A549 (cell line): ENCODE results near the gene MS4A18. TPM values are rescaled to one million over a fixed set of nuclear protein-coding genes. Genes with fewer than 3 reads are reported as not detected.

Experiments used
- ATAC-seq, 2 experiments: fragments of 200-7000 bp in 1 of 2; fragments of >200 bp in 1 of 2; cut with Nextera tagmentation in 1 of 2; cut with Tn5 transposase in 1 of 2; 3 replicates each; pipeline versions ENCODE4 v1.8.0 to v1.9.1; 2018 to 2020; ENCODE audit warnings: mild to moderate bottlenecking in 1 of 2, moderate library complexity in 1 of 2
- CTCF ChIA-PET: fragments of 300-600 bp; sonication (Branson Sonifier 250); formaldehyde crosslinking; extraction: SDS; loops from one replicate; lab custom pipeline; 2021; ENCODE audit warnings: antibody characterized with exemption, inconsistent platforms; lab: Yijun Ruan, JAX
- POLR2A ChIA-PET: fragments of 350-600 bp; formaldehyde crosslinking; extraction: SDS; loops from one replicate; lab custom pipeline; 2021; ENCODE audit warnings: antibody characterized with exemption, inconsistent platforms; lab: Yijun Ruan, JAX
- DNase-seq, 2 experiments: peaks; one replicate each; pipeline versions ENCODE4 v3.0.0 to v3.0.0-alpha.2; 2011 to 2016; ENCODE audit warnings: low read depth in 1 of 2, low spot score in 1 of 2
- FAIRE-seq: peaks from 2 replicates; lab custom pipeline; 2011; peaks lifted over from hg19 to GRCh38; lab: Jason Lieb, UNC
- H3K27ac ChIP-seq, 2 experiments: fragments of >200 bp; sonication (Bioruptor Twin); formaldehyde crosslinking; 3 replicates each; pipeline ENCODE4 v1.5.1; 2016 to 2017
- H3K4me1 ChIP-seq: fragments of >200 bp; sonication (Bioruptor Twin); formaldehyde crosslinking; 3 replicates; pipeline ENCODE4 v1.6.1; 2016
- H3K4me2 ChIP-seq: fragments of >200 bp; sonication (Bioruptor Twin); formaldehyde crosslinking; 3 replicates; pipeline ENCODE4 v1.6.1; 2016
- H3K4me3 ChIP-seq: fragments of >200 bp; sonication (Bioruptor Twin); formaldehyde crosslinking; 3 replicates; pipeline ENCODE4 v1.5.1; 2016
- H3K9me3 ChIP-seq: fragments of >200 bp; sonication (Bioruptor Twin); formaldehyde crosslinking; 3 replicates; pipeline ENCODE4 v1.6.1; 2016
- BHLHE40 ChIP-seq: IDR thresholded peaks from 2 replicates; pipeline ENCODE4 v1.6.1; 2012; ENCODE audit warnings: low read depth, low read length, inconsistent platforms
- CBX2 ChIP-seq: fragments of 200-600 bp; sonication (generic); IDR thresholded peaks from 2 replicates; pipeline ENCODE4 v1.6.1; 2016; ENCODE audit warnings: low read depth, mild to moderate bottlenecking, borderline replicate concordance
- CBX8 ChIP-seq: fragments of 200-600 bp; sonication (generic); IDR thresholded peaks from 2 replicates; pipeline ENCODE4 v1.6.1; 2016
- CHD2 ChIP-seq: fragments of 150-350 bp; IDR thresholded peaks from 2 replicates; pipeline ENCODE4 v1.6.1; 2014; ENCODE audit warnings: low read length; ENCODE audit not compliant: partially characterized antibody
- CHD4 ChIP-seq: fragments of 200-600 bp; sonication (generic); IDR thresholded peaks from 2 replicates; pipeline ENCODE4 v1.6.1; 2016; ENCODE audit warnings: antibody characterized with exemption, mild to moderate bottlenecking, borderline replicate concordance
- CTCF ChIP-seq: fragments of >200 bp; sonication (Bioruptor Twin); formaldehyde crosslinking; IDR thresholded peaks from 3 replicates; pipeline ENCODE4 v1.5.1; 2016
- E2F6 ChIP-seq: IDR thresholded peaks from 2 replicates; pipeline ENCODE4 v1.6.1; 2012; ENCODE audit warnings: low read depth, borderline replicate concordance
- EHF ChIP-seq: fragments of 250-450 bp; sonication (Bioruptor Pico); IDR thresholded peaks from 2 replicates; pipeline ENCODE4 v1.5.0; 2020; ENCODE audit warnings: mild to moderate bottlenecking
- ESRRA ChIP-seq: fragments of 150-350 bp; IDR thresholded peaks from 2 replicates; pipeline ENCODE4 v1.6.1; 2014; ENCODE audit warnings: mild to moderate bottlenecking, low read length, borderline replicate concordance
- FOXS1 ChIP-seq: fragments of 250-450 bp; sonication (Bioruptor Pico); IDR thresholded peaks from 2 replicates; pipeline ENCODE4 v1.5.0; 2020; ENCODE audit warnings: mild to moderate bottlenecking, moderate library complexity
- GATA3 ChIP-seq: IDR thresholded peaks from 2 replicates; pipeline ENCODE4 v1.6.1; 2012; ENCODE audit warnings: borderline replicate concordance
- HDAC2 ChIP-seq: fragments of 200-600 bp; sonication (generic); IDR thresholded peaks from 2 replicates; pipeline ENCODE4 v1.6.1; 2016
- HEYL ChIP-seq: fragments of 250-450 bp; sonication (Bioruptor Pico); IDR thresholded peaks from 2 replicates; pipeline ENCODE4 v1.8.0; 2021; ENCODE audit warnings: mild to moderate bottlenecking, moderate library complexity
- HOXA7 ChIP-seq: fragments of 250-450 bp; sonication (Bioruptor Pico); IDR thresholded peaks from 2 replicates; pipeline ENCODE4 v1.5.0; 2020; ENCODE audit warnings: mild to moderate bottlenecking, moderate library complexity
- HOXB13 ChIP-seq: fragments of 250-450 bp; sonication (Bioruptor Pico); IDR thresholded peaks from 2 replicates; pipeline ENCODE4 v1.5.0; 2020; ENCODE audit warnings: low read depth, mild to moderate bottlenecking, moderate library complexity
- HOXB5 ChIP-seq: fragments of 250-450 bp; sonication (Bioruptor Pico); IDR thresholded peaks from 2 replicates; pipeline ENCODE4 v1.5.0; 2020; ENCODE audit warnings: mild to moderate bottlenecking, moderate library complexity
- KDM1A ChIP-seq: fragments of 200-600 bp; sonication (generic); IDR thresholded peaks from 2 replicates; pipeline ENCODE4 v1.6.1; 2016; ENCODE audit warnings: low read depth, mild to moderate bottlenecking
- KDM5A ChIP-seq: fragments of 200-600 bp; sonication (generic); IDR thresholded peaks from 2 replicates; pipeline ENCODE4 v1.6.1; 2016; ENCODE audit warnings: antibody characterized with exemption, mild to moderate bottlenecking
- MAFK ChIP-seq: fragments of 450-650 bp; IDR thresholded peaks from 2 replicates; pipeline ENCODE4 v1.6.1; 2014; ENCODE audit not compliant: partially characterized antibody
- MYC ChIP-seq: IDR thresholded peaks from 2 replicates; pipeline ENCODE4 v1.6.1; 2012; ENCODE audit warnings: mild to moderate bottlenecking, inconsistent platforms, low read length, improper control_type of control experiment, borderline replicate concordance
- NPAS2 ChIP-seq: fragments of 250-450 bp; sonication (Bioruptor Pico); IDR thresholded peaks from 2 replicates; pipeline ENCODE4 v1.8.0; 2022; ENCODE audit warnings: mild to moderate bottlenecking, moderate library complexity, borderline replicate concordance
- POLR2AphosphoS2 ChIP-seq: conservative IDR thresholded peaks from 2 replicates; pipeline ENCODE4 v1.6.1; 2012; ENCODE audit warnings: low read length, improper control_type of control experiment, inconsistent platforms
- RAD21 ChIP-seq, 2 experiments: fragments of >200 bp in 1 of 2; sonication (Bioruptor Twin) in 1 of 2; formaldehyde crosslinking in 1 of 2; IDR thresholded peaks in 1 of 2; conservative IDR thresholded peaks in 1 of 2; 2 replicates in 1 of 2; 3 replicates in 1 of 2; pipeline ENCODE4 v1.6.1; 2012 to 2018; ENCODE audit warnings: inconsistent platforms in 1 of 2
- RARB ChIP-seq: fragments of 250-450 bp; sonication (Bioruptor Pico); IDR thresholded peaks from 2 replicates; pipeline ENCODE4 v1.8.0; 2021; ENCODE audit warnings: mild to moderate bottlenecking, moderate library complexity
- RFX5 ChIP-seq: fragments of 450-650 bp; IDR thresholded peaks from 2 replicates; pipeline ENCODE4 v1.7.1; 2014; ENCODE audit warnings: antibody characterized with exemption, mild to moderate bottlenecking, moderate library complexity
- RNF2 ChIP-seq: fragments of 200-600 bp; sonication (generic); IDR thresholded peaks from 2 replicates; pipeline ENCODE4 v1.6.1; 2016; ENCODE audit warnings: low read depth, mild to moderate bottlenecking, antibody characterized with exemption, moderate library complexity, borderline replicate concordance
- SREBF2 ChIP-seq: fragments of 450-650 bp; IDR thresholded peaks from 2 replicates; pipeline ENCODE4 v1.6.1; 2014; ENCODE audit warnings: mild to moderate bottlenecking, moderate library complexity
- TP53 ChIP-seq: fragments of 250-450 bp; sonication (Bioruptor Pico); IDR thresholded peaks from 2 replicates; pipeline ENCODE4 v1.5.0; 2021; ENCODE audit warnings: mild to moderate bottlenecking, moderate library complexity
- ZC3H11A ChIP-seq: fragments of 450-650 bp; IDR thresholded peaks from 2 replicates; pipeline ENCODE4 v1.6.1; 2014; ENCODE audit warnings: antibody characterized with exemption, mild to moderate bottlenecking
- ZFP36 ChIP-seq: fragments of 450-650 bp; IDR thresholded peaks from 2 replicates; pipeline ENCODE4 v1.6.1; 2014; ENCODE audit warnings: borderline replicate concordance; ENCODE audit not compliant: partially characterized antibody
- ZNF302 ChIP-seq: fragments of 250-450 bp; sonication (Bioruptor Pico); IDR thresholded peaks from 2 replicates; pipeline ENCODE4 v1.9.0; 2021; ENCODE audit warnings: inconsistent platforms, mild to moderate bottlenecking, moderate library complexity
- WGBS: methylation state at CpG from one replicate; pipeline ENCODE4 v1.1.6; 2017; ENCODE audit errors: missing lambda C conversion rate; 5-methylcytosine and 5-hydroxymethylcytosine counted together
- polyA plus RNA-seq, 4 experiments: library from polyadenylated mRNA; depleted of rRNA in 3 of 4; stranded (reverse); fragments of >200 nt; fragmentation: RNase III in 1 of 4; extraction: RNeasy Plus Mini Kit Qiagen cat#74134 plus additional on column Dnase treatment in 1 of 4; gene quantifications; 2 replicates in 3 of 4; 3 replicates in 1 of 4; pipeline ENCODE4 v1.2.3, GENCODE V29; 2011 to 2017
- TF ChIP-seq, protein P1 (sequence below): fragments of 150-350 bp; IDR thresholded peaks from 2 replicates; pipeline ENCODE4 v1.6.1; 2014; ENCODE audit warnings: low read depth, mild to moderate bottlenecking, low read length

Gene MS4A18
- polyA plus RNA-seq, 2 of the 4 experiments (the other 2 are of a cell fraction), result not detected

DNA sequence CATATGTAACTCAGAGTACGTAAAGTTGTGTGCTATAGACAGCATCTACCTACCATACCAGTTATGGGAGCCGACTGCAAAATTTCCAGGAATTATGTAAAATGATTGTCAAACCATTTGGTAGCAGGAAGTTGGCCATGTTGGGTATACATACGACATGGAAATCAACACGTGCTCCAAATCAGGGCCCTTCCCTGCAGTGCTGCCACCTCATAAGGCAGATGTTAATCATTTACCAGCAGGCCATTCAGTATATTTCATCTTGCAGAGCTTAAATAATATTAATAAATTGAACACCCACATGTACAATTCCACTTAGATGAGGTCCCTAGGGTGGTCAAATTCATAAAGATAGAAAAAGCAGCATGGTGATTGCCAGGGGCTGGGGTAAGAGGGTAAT, 9.8 kb downstream of the MS4A18 start:
- Histone ChIP-seq H3K4me1 (no peaks in the 10 kb centered on the region), H3K9me3 (no peaks in the 10 kb centered on the region), H3K4me3 (no peak overlapping the region), H3K27ac (no peak overlapping the region), H3K4me2 (no peak overlapping the region)
- FAIRE-seq (no peak), ATAC-seq (no peak), DNase-seq (no peak)
- WGBS, result 53% methylated on average over 4 of the region's 4 CpGs
- ChIA-PET POLR2A (no interaction called here), CTCF (interaction anchor here (1.2 kb wide), 1 partner anchor 8 kb away, joined by 3 read pairs; no protein-coding TSS in a partner anchor)
- TF ChIP-seq RAD21 (conservative IDR thresholded peaks at IDR 0.05 in 1 of 2, IDR thresholded peaks at IDR 0.05 in 1 of 2) (no peak), NPAS2 (CRISPR knock-in tag) (no peak), SREBF2 (no peak)

DNA sequence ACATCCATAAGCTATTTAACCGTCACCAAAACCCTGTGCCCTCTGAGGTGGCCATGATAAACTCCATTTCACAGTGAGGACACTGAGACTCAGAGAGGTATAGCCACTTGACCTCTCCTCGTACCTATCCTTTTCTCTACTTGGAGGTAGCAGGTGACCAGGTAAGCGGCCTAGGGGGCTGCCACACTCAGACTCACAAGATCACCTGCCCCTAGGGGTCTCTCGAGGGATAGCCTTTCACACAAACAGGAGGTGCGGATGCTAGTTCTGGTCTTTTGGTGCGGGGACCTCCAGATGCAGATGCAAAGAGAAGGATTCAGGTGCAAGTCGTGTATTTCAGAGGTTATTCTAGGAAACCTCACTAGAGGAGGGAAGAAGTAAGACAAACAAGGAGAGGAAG, 14.6 kb downstream of the MS4A18 start:
- DNase-seq (no peak), FAIRE-seq (no peak), ATAC-seq (no peak)
- POLR2A ChIA-PET, result no interaction called here
- H3K4me3 ChIP-seq, result no peak overlapping the region
- TF ChIP-seq HOXB5 (CRISPR knock-in tag) (no peak), KDM1A (no peak), RAD21 (conservative IDR thresholded peaks at IDR 0.05 in 1 of 2, IDR thresholded peaks at IDR 0.05 in 1 of 2) (no peak), CBX8 (no peak), HOXB13 (CRISPR knock-in tag) (no peak), EHF (no peak), ZNF302 (no peak), GATA3 (no peak), RNF2 (no peak), POLR2AphosphoS2 (no peak), MYC (no peak), TP53 (CRISPR knock-in tag) (no peak), HDAC2 (no peak), RARB (no peak), KDM5A (no peak), CHD2 (no peak)
- TF ChIP-seq, protein P1, sequence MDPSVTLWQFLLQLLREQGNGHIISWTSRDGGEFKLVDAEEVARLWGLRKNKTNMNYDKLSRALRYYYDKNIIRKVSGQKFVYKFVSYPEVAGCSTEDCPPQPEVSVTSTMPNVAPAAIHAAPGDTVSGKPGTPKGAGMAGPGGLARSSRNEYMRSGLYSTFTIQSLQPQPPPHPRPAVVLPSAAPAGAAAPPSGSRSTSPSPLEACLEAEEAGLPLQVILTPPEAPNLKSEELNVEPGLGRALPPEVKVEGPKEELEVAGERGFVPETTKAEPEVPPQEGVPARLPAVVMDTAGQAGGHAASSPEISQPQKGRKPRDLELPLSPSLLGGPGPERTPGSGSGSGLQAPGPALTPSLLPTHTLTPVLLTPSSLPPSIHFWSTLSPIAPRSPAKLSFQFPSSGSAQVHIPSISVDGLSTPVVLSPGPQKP, result no peak
- H3K4me2 ChIP-seq, result no peak overlapping the region
- H3K4me1 ChIP-seq, result no peaks in the 10 kb centered on the region
- H3K27ac ChIP-seq, result no peak overlapping the region
- 29% methylated on average over 7 of the region's 7 CpGs for WGBS
- no peaks in the 10 kb centered on the region for H3K9me3 ChIP-seq
- CTCF ChIA-PET, result interaction anchor here (1.4 kb wide), 1 partner anchor 23 kb away, joined by 4 read pairs; no protein-coding TSS in a partner anchor

DNA sequence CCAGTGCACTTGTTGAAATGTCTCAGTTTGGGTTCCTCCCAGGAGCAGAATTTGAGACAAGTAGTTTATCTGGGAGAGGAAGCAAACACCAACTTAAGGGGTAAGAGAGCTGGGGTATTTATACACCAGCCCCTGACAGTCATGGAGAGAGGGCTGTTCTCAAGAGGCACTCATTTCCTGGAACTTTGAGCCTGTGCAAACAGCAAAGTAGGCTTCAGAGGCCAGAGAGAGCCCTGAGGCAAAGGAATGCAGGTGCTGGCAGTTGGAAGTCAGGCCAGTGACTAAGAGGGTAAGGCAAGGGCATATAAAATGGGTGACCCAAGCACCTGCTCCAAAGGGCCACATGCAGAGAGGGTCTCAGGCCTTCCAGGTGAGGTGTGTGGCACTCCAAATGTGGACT, 16.1 kb downstream of the MS4A18 start:
- ATAC-seq, result no peak
- no peak overlapping the region for H3K4me3 ChIP-seq
- CTCF ChIA-PET, result interaction anchor here (0.8 to 1.3 kb wide), 3 partner anchors 9 to 57 kb away, joined by 3 read pairs; no protein-coding TSS in a partner anchor
- no peak overlapping the region for H3K27ac ChIP-seq
- TF ChIP-seq HDAC2 (no peak), SREBF2 (no peak), RFX5 (no peak), KDM5A (no peak), CTCF (no peak), FOXS1 (no peak), BHLHE40 (no peak), MAFK (no peak), ZC3H11A (no peak), HEYL (no peak), E2F6 (no peak), ZFP36 (no peak), ESRRA (no peak), CHD4 (no peak), CBX2 (no peak), HOXA7 (no peak)
- TF ChIP-seq, all 56 proteins: peak for 0
- no peaks in the 10 kb centered on the region for H3K4me1 ChIP-seq
- no peak overlapping the region for H3K4me2 ChIP-seq
- FAIRE-seq (no peak), DNase-seq (no peak)
- POLR2A ChIA-PET, result no interaction called here
- 0 out of 3 replicates have a peak, but pooled peaks cover 4% of the 10 kb centered on the region for H3K9me3 ChIP-seq
